HG03039 (cell line): ENCODE measurements around the gene AGAP1.

Experiments used
- ATAC-seq: cut with Tn5 transposase; IDR thresholded peaks from one replicate; pipeline ENCODE4 v1.9.1; 2021; ENCODE audit warnings: mild to moderate bottlenecking, moderate library complexity; ENCODE audit not compliant: unreplicated experiment

AGAP1 gene

DNA sequence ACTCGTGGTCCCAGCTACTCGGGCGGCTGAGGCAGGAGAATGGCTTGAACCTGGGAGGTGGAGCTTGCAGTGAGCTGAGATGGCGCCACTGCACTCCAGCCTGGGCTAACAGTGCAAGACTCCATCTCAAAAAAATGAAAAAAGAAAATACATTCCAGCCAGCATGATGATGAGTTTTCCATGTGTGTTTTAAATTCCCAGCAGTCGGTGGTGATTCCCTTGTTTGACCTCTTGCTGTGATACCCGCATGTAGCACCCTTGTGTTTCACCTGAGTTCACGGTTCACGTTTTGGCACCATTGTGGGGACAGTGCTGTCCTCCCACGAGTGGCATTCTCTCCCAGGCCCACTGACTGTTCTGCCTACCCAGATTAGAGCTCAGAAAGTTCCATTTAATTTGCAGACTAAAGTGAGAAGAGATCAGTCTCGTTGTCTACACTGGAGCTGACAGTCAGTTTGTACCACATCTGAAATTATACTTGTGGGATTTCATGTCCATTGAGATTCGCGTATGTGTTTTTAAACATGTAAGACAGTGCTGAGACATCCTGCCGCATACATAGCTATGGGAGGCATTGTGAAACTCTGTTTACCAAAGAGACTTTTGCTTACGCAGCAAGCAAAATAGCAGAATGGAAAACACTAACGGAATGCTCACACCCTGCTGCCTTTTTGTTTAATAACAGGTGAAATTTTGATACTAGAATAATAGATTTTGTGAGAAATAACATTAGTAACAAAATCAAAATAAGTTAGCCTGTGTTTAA, 517.3 kb downstream of the AGAP1 start:
- ATAC-seq: no peak

DNA sequence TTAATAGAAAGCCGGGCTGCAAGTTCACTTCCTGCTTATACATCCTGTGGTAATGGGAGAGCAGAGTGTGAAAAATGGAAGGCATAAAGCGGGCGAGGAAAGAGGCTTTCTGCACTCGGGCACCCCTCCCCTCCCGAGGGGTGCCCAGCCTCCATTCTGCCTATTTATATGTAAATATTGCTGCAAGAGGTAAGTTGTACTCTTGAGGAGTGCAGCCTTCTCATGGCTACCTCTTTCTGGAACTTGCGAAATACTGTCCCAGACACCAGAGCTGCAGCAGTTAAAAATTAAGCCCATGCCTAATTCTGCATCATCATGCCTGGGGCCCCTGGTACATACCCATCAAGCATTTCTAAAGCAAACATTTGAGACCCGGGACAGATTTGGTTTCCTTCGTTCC, 518.3 kb downstream of the AGAP1 start:
- ATAC-seq: no peak

DNA sequence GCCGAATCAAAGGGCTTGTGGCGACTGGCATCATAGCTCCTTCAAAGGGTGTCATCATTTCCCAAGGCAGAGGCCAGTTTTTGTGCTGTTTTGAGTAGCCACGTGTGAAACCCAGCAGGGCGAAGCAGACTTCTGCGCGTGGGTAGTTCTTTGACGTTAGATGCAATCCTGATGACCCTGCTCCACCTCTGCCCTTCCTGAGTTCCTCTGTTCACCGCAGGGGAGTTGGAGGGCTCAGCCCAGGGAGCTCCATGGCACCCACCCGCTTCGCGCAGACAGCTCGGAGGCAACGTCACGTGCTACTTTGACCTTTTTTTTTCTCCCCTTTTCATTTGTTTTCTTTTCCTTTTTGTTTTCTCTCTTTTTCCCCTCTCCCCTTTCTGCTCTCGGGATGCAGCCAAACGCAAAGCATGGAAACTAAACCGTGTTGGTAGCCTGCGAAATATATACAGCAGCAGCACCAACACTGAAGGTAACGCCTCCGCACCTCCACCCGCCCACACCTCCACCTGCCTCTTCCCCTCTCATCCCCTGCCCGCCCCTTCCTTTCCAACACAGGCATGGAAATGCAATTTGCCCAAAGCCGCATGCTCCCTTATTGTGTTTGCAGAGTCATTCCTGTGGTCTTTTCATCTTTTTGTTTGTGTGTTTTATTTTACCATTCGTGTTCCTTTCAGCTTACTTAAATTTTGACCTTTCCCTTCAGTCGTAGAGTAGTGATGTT, 520.7 kb downstream of the AGAP1 start:
- ATAC-seq: no peak

DNA sequence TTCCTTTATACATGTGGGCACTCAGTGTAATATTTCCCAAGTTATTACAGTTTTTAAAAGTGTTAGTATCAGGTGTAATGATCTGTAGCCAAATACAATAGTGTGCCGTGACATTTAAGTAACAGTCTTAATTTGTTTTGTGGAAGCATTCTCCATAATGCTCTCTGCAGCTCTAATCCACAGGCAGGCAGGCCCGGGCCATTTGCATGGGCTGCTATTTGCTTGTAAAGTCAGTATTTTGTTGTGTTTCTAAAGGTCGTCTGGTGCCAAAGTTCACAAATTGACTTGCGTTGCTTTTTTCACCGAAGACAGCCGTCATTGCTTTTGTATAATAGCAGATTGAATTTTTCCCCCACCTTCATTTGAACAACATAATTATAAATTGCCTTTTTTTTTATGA, 521.3 kb downstream of the AGAP1 start:
- no peak for ATAC-seq

DNA sequence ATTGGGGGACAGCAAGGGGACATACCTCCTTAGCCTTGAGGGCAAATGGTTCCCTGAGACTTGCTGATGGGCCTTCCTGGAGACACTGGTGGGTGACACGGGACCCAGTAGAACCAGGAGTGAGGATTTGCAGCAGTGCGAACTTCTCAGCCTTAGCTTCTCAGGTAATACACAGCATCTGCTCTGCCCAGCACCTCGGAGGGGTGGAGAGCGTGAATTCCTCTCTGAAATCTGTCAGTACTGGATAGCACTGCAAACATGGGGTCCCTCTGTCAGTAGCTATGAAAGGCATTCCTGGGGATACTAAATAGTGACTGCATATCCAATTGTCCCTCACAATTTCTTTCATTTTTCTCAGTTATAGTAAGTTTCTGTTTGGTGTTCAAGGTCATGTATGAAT, 522.7 kb downstream of the AGAP1 start:
- ATAC-seq: no peak

- no peak for ATAC-seq
These were observed 523.6 kb downstream of the AGAP1 start for GRCh38 chr2:236017446-236017845.

DNA sequence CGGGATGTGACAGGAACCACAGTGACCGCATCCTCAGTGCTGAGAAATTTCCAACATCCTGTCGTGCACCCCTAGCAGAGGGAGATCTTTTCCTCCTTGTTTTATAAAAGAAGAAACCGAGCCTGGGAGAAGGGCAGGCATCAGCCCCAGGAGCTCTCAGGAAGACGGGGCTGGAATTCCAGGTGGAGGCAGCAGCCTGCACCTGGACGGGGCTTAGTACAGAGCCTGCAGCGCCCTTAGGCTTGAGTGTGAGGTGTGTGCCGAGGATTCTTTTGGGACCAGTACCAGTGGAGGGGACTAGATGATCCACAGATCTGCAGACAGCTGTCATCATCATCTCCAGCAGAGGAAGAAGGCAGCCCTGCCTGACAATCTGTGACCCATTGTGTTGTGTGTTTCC, 525.6 kb downstream of the AGAP1 start:
- no peak for ATAC-seq

GRCh38 chr2:236021499-236022057, 527.7 kb downstream of the AGAP1 start:
- no peak for ATAC-seq

DNA sequence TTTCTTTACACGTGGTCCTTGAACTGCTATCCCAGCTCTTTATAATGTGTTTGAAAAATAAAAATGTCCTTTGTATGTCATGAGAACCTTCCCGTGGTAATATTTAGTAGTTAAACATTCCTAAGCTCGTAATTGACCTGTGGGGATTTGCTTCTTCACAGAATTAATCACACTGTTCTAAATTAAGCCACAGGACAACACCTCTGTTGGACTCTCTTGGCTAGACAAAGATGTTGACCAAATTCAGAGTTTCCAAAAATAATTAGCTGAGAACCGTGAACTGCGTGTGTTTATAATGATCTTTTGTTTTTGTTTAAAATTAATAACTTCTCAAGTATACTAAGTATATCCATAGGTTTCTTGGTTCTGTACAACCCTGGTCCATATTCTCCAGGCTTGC, 528.3 kb downstream of the AGAP1 start:
- ATAC-seq: no peak

GRCh38 chr2:236025892-236026291, 532.0 kb downstream of the AGAP1 start:
- no peak for ATAC-seq

- ATAC-seq: no peak
These were observed 533.0 kb downstream of the AGAP1 start for GRCh38 chr2:236026841-236027240.

- no peak for ATAC-seq
These were observed 534.2 kb downstream of the AGAP1 start for GRCh38 chr2:236028066-236028465.

DNA sequence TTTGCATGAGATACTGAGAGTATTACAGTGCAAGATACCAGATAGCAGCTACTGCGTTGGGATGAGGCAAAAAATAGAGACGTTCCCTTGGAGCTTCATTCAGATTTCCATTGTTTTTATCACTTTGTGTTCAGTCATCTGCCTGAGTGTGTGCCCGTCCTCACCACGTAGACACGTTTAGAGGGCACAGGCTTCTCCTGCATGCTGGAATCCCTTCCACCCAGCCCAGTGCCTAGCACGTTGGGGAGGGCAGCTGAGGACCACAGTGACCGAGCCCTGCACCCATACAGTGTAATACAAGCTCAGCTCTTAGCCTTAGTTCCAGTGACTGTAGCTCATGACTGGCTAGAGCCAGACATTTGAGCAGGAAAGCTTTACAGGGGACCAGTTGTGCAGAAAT, 539.6 kb downstream of the AGAP1 start:
- no peak for ATAC-seq

GRCh38 chr2:236034974-236035373, 541.1 kb downstream of the AGAP1 start:
- ATAC-seq: no peak

DNA sequence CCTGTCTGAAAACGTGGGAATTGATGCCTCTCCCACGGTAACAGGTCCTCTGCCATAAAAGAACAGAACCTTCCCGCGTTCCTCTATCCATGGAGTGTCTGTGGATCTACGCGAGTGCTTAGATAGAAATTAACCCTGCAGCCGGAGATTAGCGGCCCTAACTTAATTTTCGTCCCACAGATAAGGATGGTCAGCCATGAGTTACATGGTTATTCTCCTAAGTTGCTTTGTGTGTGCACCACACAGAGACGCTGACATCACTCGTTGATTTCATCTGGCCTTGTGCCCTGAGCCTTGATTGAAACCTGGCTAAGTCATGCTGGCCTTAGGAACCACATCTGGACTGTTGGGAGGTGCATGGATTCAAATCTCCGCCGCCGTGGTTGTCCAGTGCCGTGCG, 542.2 kb downstream of the AGAP1 start:
- no peak for ATAC-seq

DNA sequence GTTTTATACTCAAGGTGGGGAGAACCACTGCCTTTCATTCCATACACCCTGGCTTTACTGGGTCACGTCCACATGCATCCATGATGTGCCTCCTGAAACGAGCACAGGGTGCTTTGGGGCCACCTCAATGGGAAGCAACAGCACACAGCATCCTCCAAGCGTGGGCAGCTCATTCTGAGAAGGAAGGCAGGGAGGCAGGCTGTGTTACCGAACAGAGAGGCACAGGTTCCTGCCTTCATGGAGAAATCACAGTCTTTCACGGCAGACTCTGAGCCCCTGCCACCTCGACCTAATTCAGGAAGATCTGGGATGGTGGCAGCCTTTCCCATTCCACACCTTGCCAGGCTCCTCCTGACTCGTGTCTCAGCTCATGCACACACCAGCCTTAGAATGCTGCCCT, 544.3 kb downstream of the AGAP1 start:
- no peak for ATAC-seq

DNA sequence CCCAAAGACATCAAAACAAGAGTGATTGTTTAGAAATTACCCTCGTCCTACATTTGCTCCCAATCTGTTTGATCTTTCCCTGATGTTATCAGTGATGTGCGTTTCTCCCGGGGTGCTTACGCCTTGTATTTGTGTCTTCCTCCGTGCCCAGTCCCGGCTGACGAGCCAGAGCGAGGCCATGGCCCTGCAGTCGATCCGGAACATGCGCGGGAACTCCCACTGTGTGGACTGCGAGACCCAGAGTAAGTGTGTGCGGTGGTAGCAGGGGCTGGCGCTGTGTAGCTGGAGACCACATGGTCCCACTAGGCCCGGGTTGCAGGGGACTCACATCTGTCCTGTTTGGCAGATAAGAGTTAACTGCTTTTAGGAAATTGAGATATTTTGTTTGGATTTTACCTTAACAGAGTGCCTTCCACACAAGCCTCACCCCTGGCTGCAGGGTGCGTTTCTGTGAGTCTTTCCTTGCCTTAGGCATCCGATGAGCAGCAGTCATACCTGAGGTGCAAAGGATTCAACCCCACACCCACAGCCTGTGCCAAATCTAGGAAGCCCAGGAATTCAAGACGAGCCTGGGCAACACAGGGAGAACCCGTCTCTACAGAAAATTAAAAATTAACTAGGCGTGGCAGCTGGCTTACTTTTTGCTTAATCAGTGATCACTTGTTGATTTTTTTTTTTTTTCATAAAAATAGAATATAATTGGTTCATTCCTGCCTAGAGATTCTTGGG, 546.9 kb downstream of the AGAP1 start:
- no peak for ATAC-seq

- ATAC-seq: no peak
These were observed 547.8 kb downstream of the AGAP1 start for GRCh38 chr2:236041616-236042015.

GRCh38 chr2:236042087-236042486, 548.2 kb downstream of the AGAP1 start:
- ATAC-seq: no peak

DNA sequence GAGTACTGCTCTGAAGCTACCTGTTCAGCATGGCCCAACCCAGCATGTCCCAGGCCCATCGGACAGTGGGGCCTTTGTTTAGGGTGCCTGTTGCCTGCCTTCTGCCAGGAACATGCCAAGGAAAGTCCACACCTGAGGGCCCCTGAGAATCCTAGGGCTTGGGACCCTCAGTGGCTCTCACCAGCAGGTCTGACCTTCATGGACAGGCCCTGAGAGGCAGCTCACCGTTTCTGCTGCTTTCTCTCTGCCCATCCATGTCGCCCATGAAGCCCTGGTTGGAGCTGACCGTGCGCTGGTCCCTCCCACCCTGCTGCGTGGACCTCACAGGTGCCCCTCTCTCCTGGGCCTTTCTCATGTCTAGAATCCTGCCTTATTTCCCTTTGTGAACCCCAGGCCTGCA, 550.3 kb downstream of the AGAP1 start:
- ATAC-seq: no peak
